ENCODE results near the gene CDK18.

CDK18 gene

GRCh38 chr1:205474571-205474970 lies 29.9 kb upstream of the CDK18 start:
- H2AFZ ChIP-seq (ENCODE audit: low read depth, low read length): no peak overlapping the region
- no peak overlapping the region for H3K4me2 ChIP-seq (ENCODE audit: low read length)
- H3K4me1 ChIP-seq (ENCODE audit: low read length): peaks cover under 1% of the 10 kb centered on the region; the same call in 1 of the 2 replicates
- TF ChIP-seq EZH2phosphoT487 (IDR thresholded peaks at IDR 0.05; ENCODE audit: low read depth) (no peak), CTCF (IDR thresholded peaks at IDR 0.05; ENCODE audit: low read depth, low read length) (no peak)
- H4K20me1 ChIP-seq (ENCODE audit: insufficient read depth, low read length): no peaks in the 10 kb centered on the region
- H3K79me2 ChIP-seq (ENCODE audit: low read length): no peaks in the 10 kb centered on the region
- no peak overlapping the region for H3K9ac ChIP-seq (ENCODE audit: low read length)
- no peak overlapping the region for H3K4me3 ChIP-seq (ENCODE audit: low read length)
- peaks cover 16% of the 10 kb centered on the region for H3K9me3 ChIP-seq (ENCODE audit: insufficient read depth, low read length)
- no peaks in the 10 kb centered on the region for H3K36me3 ChIP-seq (replicated peaks; ENCODE audit: low read depth, low read length)
- peaks cover 18% of the 10 kb centered on the region; the same call in 1 of the 2 replicates for H3K27me3 ChIP-seq (ENCODE audit: low read depth, low read length)
- no peak overlapping the region for H3K27ac ChIP-seq (ENCODE audit: low read length)

GRCh38 chr1:205475855-205476254 lies 28.6 kb upstream of the CDK18 start:
- Histone ChIP-seq H2AFZ (ENCODE audit: low read depth, low read length) (no peak overlapping the region), H3K36me3 (replicated peaks; ENCODE audit: low read depth, low read length) (no peaks in the 10 kb centered on the region), H3K4me2 (ENCODE audit: low read length) (no peak overlapping the region), H3K27ac (ENCODE audit: low read length) (no peak overlapping the region), H3K4me3 (ENCODE audit: low read length) (no peak overlapping the region), H3K4me1 (ENCODE audit: low read length) (peaks cover 12% of the 10 kb centered on the region), H3K9ac (ENCODE audit: low read length) (no peak overlapping the region), H4K20me1 (ENCODE audit: insufficient read depth, low read length) (no peaks in the 10 kb centered on the region), H3K27me3 (ENCODE audit: low read depth, low read length) (peaks cover 15% of the 10 kb centered on the region), H3K9me3 (ENCODE audit: insufficient read depth, low read length) (peaks cover 16% of the 10 kb centered on the region), H3K79me2 (ENCODE audit: low read length) (no peaks in the 10 kb centered on the region)
- no peak for TF ChIP-seq CTCF (IDR thresholded peaks at IDR 0.05; ENCODE audit: low read depth, low read length)
- no peak for TF ChIP-seq EZH2phosphoT487 (IDR thresholded peaks at IDR 0.05; ENCODE audit: low read depth)

GRCh38 chr1:205476648-205477047 lies 27.8 kb upstream of the CDK18 start:
- Histone ChIP-seq H3K36me3 (replicated peaks; ENCODE audit: low read depth, low read length) (no peaks in the 10 kb centered on the region), H3K9ac (ENCODE audit: low read length) (no peak overlapping the region), H4K20me1 (ENCODE audit: insufficient read depth, low read length) (no peaks in the 10 kb centered on the region), H3K9me3 (ENCODE audit: insufficient read depth, low read length) (peaks cover 16% of the 10 kb centered on the region), H3K4me3 (ENCODE audit: low read length) (no peak overlapping the region), H3K27me3 (ENCODE audit: low read depth, low read length) (peaks cover 15% of the 10 kb centered on the region), H2AFZ (ENCODE audit: low read depth, low read length) (no peak overlapping the region), H3K4me2 (ENCODE audit: low read length) (no peak overlapping the region), H3K79me2 (ENCODE audit: low read length) (no peaks in the 10 kb centered on the region), H3K4me1 (ENCODE audit: low read length) (peaks cover 20% of the 10 kb centered on the region), H3K27ac (ENCODE audit: low read length) (no peak overlapping the region)
- TF ChIP-seq CTCF (IDR thresholded peaks at IDR 0.05; ENCODE audit: low read depth, low read length) (no peak), EZH2phosphoT487 (IDR thresholded peaks at IDR 0.05; ENCODE audit: low read depth) (no peak)

- Histone ChIP-seq H3K4me3 (ENCODE audit: low read length) (no peak overlapping the region), H4K20me1 (ENCODE audit: insufficient read depth, low read length) (no peaks in the 10 kb centered on the region), H3K9me3 (ENCODE audit: insufficient read depth, low read length) (peaks cover 16% of the 10 kb centered on the region), H3K4me1 (ENCODE audit: low read length) (peaks cover 20% of the 10 kb centered on the region), H3K9ac (ENCODE audit: low read length) (no peak overlapping the region), H2AFZ (ENCODE audit: low read depth, low read length) (no peak overlapping the region), H3K79me2 (ENCODE audit: low read length) (no peaks in the 10 kb centered on the region), H3K27ac (ENCODE audit: low read length) (no peak overlapping the region), H3K27me3 (ENCODE audit: low read depth, low read length) (peaks cover 21% of the 10 kb centered on the region), H3K4me2 (ENCODE audit: low read length) (no peak overlapping the region), H3K36me3 (replicated peaks; ENCODE audit: low read depth, low read length) (no peaks in the 10 kb centered on the region)
- TF ChIP-seq CTCF (IDR thresholded peaks at IDR 0.05; ENCODE audit: low read depth, low read length) (no peak), EZH2phosphoT487 (IDR thresholded peaks at IDR 0.05; ENCODE audit: low read depth) (no peak)
Observed at GRCh38 chr1:205477121-205477758, 27.2 kb upstream of the CDK18 start.

All from OCI-LY3 (cell line).